Lung (tissue), 12 donors: Measurements from ENCODE around the gene RGS2. TPM values are rescaled to one million over a fixed set of nuclear protein-coding genes. Genes with fewer than 3 reads are reported as not detected.

Experiments
- ATAC-seq: fragments of 200-7000 bp; cut with Tn5 transposase; one replicate; pipeline ENCODE4 v1.9.1; 2020; ENCODE audit warnings: moderate number of reproducible peaks; ENCODE audit not compliant: insufficient read depth, low FRiP score
- DNase-seq, 3 donors: peaks; one replicate each; pipeline ENCODE4 v3.0.0-alpha.2; 2013 to 2017
- H3K27ac ChIP-seq, 2 donors: one replicate each; pipeline ENCODE4 v1.5.1; 2013; ENCODE audit warnings: mild to moderate bottlenecking in 2 of 2, moderate library complexity in 2 of 2, control low read depth in 1 of 2, inconsistent platforms in 1 of 2, low read depth in 1 of 2, low read length in 1 of 2
- H3K27me3 ChIP-seq, 3 donors: one replicate each; pipeline ENCODE4 v1.5.1; 2013; ENCODE audit warnings: low read length in 2 of 3; ENCODE audit not compliant: control insufficient read depth in 3 of 3, insufficient read depth in 3 of 3
- H3K36me3 ChIP-seq, 4 donors: one replicate each; pipeline ENCODE4 v1.5.1; 2013; ENCODE audit warnings: low read length in 4 of 4, mild to moderate bottlenecking in 1 of 4, moderate library complexity in 1 of 4; ENCODE audit not compliant: control insufficient read depth in 4 of 4, insufficient read depth in 4 of 4
- H3K4me1 ChIP-seq, 5 donors: one replicate each; pipeline ENCODE4 v1.5.1; 2013; ENCODE audit warnings: low read length in 5 of 5, mild to moderate bottlenecking in 2 of 5, moderate library complexity in 1 of 5; ENCODE audit not compliant: control insufficient read depth in 5 of 5, insufficient read depth in 5 of 5
- H3K4me3 ChIP-seq: one replicate; pipeline ENCODE4 v1.5.1; 2013; ENCODE audit warnings: mild to moderate bottlenecking, control low read depth, moderate library complexity
- H3K9ac ChIP-seq, 2 donors: one replicate each; pipeline ENCODE4 v1.5.1; 2013; ENCODE audit warnings: low read length in 2 of 2, control low read depth in 1 of 2; ENCODE audit not compliant: insufficient read depth in 1 of 2
- H3K9me3 ChIP-seq, 4 donors: one replicate each; pipeline ENCODE4 v1.5.1; 2013; ENCODE audit warnings: low read length in 3 of 4, mild to moderate bottlenecking in 1 of 4, moderate library complexity in 1 of 4; ENCODE audit not compliant: control insufficient read depth in 4 of 4, insufficient read depth in 3 of 4
- CTCF ChIP-seq: IDR thresholded peaks from 2 replicates; pipeline ENCODE4 v1.5.1; 2012; ENCODE audit warnings: mild to moderate bottlenecking; ENCODE audit errors: control extremely low read depth, extremely low read depth
- WGBS, 2 donors: extraction: QIAGEN DNeasy Blood & Tissue Kit; methylation state at CpG; one replicate each; pipeline ENCODE4 v1.1.7; 2013; 5-methylcytosine and 5-hydroxymethylcytosine counted together
- polyA plus RNA-seq, 2 donors: library from polyadenylated mRNA; stranded (reverse); fragments of 200-250 nt; gene quantifications; one replicate each; pipeline ENCODE4 v1.2.1, GENCODE V29; 2013
- total RNA-seq, 2 donors: library from RNA; depleted of rRNA in 1 of 2; stranded (reverse); fragments of >200 nt in 1 of 2; gene quantifications; one replicate each; pipeline ENCODE4 v1.2.1, GENCODE V29; 2014 to 2021
- donor health status: control.
- donor health status: control.
- donor health status: Bipolar disorder and iron deficiency.
- donor health status: healthy.
- donor health status: DM: yes; HTN: yes; CAD: no.

The RGS2 gene
- total and polyA plus RNA-seq, 4 donors: 36.4 to 111 (median 62.1) TPM

- no peak for ATAC-seq
- 58 to 65% methylated on average over 3 of the region's 3 CpGs for WGBS, 2 donors
Observed at GRCh38 chr1:192835116-192835515, 26.3 kb downstream of the RGS2 start.

GRCh38 chr1:192839162-192840066, 30.6 kb downstream of the RGS2 start:
- Histone ChIP-seq H3K27ac (no peak overlapping the region), H3K4me3 (no peak overlapping the region), H3K36me3 (no peaks in the 10 kb centered on the region), H3K9ac (no peak overlapping the region), H3K27me3 (no peaks in the 10 kb centered on the region), H3K9me3 (no peaks in the 10 kb centered on the region), H3K4me1 (peaks cover 0 to 9% (median 0%) of the 10 kb centered on the region in 5 donors)
- 87 to 89% methylated on average over 9 of the region's 9 CpGs for WGBS, 2 donors
- ATAC-seq: no peak
- DNase-seq: no peak
- TF ChIP-seq CTCF: no peak

More at GRCh38 chr1:192835116-192835515, 26.3 kb downstream of the RGS2 start:
- Histone ChIP-seq H3K36me3 (no peaks in the 10 kb centered on the region), H3K4me3 (no peak overlapping the region), H3K9me3 (no peaks in the 10 kb centered on the region), H3K4me1 (peaks cover 0 to 15% (median 0%) of the 10 kb centered on the region in 5 donors), H3K9ac (no peak overlapping the region), H3K27ac (no peak overlapping the region), H3K27me3 (no peaks in the 10 kb centered on the region)
- no peak for TF ChIP-seq CTCF
- no peak for DNase-seq

GRCh38 chr1:192844360-192844759, 35.5 kb downstream of the RGS2 start:
- H3K27me3 ChIP-seq: no peaks in the 10 kb centered on the region
- H3K27ac ChIP-seq: no peak overlapping the region
- no peaks in the 10 kb centered on the region for H3K9me3 ChIP-seq
- no peak for TF ChIP-seq CTCF
- ATAC-seq (no peak), DNase-seq (no peak)
- no peaks in the 10 kb centered on the region for H3K36me3 ChIP-seq
- WGBS, 2 donors: 89 to 97% methylated on average over 1 of the region's 1 CpG
- no peak overlapping the region for H3K4me3 ChIP-seq
- H3K4me1 ChIP-seq: no peaks in the 10 kb centered on the region
- H3K9ac ChIP-seq: no peak overlapping the region
